Erythroblast (primary cell): ENCODE results near the gene COL4A4.

Experiments used
- GATA1 ChIP-seq: IDR thresholded peaks from 2 replicates; pipeline ENCODE4 v1.6.1; 2011; ENCODE audit warnings: low read depth, mild to moderate bottlenecking, control low read depth, low read length, moderate library complexity
- POLR2A ChIP-seq: IDR thresholded peaks from 2 replicates; pipeline ENCODE4 v1.6.1; 2011; ENCODE audit warnings: mild to moderate bottlenecking, low read length

DNA sequence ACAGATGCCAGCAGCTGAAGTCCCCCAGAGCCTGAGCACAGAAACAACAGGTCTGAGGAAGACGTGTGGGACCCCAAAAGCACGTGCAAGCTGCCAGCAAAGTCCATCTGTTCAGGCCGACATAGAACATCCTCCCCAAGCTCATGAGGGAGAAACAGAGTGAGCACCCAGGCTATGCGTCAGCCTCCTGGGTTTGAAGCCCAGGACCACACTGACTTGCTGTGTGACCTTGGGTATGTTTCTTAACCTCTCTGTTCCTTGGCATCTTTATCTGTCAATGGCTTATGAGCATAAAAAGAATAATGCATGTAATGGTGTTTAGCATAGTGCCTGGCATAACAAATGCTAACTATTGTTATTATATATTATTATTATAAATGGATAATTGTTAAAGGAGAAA, 40.3 kb downstream of the COL4A4 start:
- TF ChIP-seq POLR2A (no peak), GATA1 (no peak)
